ENCODE data around the gene TRPC4AP.

The TRPC4AP gene

DNA sequence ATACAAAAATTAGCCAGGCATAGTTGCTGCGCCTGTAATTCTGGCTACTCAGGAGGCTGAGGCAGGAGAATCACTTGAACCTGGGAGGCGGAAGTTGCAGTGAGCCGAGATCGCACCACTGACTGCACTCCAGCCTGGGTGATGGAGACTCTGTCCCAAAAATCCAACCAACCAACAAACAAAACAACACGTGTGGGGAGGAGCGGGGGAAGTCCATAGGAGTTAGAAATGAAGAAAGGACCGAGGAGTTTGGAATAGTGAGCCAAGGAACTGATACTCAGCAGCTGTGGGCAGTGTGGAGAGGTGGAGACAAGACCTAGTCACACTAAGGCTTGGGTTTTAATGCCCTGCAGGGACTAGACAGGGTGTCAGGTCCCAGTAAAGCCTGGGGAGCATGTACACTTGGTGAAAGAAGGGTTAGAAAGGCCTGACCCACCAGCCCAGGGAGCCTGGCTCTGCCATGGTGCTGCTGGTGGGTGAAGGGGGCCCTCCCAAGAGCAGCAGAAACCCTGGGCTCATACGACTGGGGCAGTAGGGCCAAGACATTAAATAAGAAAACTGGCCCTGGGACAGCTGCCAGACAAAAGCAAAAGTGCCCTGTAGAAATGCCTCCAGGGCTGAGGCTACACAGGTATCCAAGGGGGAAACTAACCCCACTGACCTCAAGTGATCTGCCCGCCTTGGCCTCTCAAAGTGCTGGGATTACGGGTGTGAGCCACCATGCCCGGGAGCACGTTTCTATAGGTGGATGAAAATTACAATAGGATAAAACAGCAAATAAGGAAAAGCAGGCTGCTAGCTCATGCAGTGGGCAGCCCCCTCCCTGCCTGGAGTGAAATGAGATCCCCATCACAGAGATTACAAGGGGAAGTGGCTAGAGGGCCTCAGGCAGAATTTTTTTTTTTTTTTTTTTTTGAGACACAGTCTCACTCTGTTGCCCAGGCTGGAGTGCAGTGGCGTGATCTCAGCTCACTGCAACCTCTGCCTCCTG lies 78.9 kb downstream of the TRPC4AP start:
- DNase-seq, result no peak

DNA sequence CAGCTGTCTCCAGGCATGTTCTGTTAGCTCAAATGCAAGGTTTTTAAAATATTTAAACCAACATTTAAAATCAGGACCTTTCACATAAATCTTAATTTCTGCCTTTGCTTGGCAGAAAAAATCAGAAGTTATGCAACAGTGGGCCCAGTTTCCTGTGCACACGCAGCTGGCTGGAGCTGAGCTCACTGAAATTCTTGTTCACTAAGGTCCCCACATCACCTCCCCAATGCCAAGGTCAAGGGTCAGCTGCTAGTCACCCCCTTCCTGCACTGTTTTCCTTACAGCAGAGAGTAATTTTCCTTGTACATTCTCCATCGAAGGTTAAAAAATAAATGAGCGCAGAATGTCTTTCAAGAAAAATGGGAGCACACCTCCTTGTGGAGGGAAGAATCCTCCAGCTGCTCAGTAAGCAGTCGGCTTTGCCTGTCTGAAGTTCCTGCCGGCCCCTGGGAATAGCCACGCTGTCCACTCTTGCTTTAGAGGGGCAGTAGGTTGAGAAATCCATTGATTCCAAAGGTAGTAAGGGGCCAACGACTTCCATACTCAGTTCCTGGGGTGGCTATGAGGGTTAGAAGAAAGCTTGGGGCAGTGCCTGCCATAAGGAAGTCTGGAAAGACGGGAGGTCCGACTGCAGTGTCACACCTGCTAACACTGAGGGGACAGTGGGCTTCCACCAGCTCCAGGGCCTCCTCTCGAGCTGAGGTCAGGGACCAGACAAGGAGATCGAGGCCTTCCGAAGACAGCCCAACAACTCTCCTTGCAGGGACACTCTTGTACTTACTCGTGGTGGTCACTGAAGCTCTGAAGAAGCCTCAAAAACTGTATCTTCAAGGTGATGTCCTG lies 80.2 kb downstream of the TRPC4AP start:
- DNase-seq, result no peak

DNA sequence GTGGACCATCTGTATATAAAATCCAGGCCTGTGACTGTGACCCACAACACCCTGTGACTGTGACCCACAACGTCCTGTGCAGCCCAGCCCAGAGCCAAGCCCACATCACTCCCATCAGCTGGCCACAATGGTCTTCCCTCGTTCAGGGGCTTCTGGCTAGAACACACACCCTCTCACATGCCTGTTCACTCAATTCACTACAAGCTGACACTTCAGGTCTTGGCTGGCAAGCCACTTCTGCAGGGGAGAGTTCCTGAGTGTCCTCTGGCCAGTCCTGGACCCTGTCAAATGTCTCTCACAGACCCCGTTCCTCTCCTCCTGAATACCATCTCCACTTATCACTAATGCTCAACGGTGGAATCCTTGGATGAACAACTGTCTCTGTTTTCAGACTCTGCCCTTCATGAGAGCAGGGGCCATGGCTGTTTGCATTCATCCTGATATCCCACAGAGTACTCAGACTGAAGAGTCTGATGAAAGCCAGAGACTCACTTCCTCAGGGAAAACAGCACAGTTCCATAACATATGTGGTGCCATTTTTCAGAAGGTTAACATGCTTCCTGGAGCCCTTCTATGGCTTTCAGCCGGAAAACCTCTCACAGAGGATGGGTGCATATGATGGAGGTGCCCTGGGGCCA lies 80.9 kb downstream of the TRPC4AP start:
- DNase-seq, result no peak

- no peak for DNase-seq
These were observed 82.0 kb downstream of the TRPC4AP start for GRCh38 chr20:35010405-35011192.

DNA sequence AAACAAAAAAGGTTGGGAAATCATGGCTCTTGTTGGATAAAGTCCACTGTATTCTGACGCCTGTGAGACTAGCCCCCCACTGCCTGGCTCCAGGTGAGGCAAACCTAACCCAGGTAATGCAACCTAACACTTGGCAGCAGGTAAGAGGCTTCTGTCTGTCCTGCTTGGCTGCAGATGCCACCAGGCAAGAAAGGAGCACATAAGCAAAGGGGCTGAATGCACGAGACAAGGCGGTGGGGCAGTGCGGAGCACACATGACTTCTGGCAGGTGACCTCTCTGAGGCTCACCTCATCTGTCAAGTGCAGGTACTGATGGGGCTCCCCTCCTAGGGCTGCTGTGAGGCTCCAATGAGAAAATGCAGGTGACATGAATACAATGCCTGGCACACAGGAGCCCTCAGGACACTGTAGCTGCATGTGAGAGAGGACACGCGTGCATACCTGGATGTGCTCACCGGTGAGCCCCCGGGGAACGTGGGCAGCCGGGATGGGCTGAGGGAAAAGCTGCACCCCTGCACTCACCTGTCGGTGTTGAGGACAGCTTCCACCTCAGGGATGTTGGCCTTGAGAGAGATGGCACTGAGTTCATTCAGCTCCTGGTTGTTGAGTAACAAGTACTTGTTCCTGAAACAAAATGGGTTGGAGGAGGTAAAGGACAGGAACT lies 82.8 kb downstream of the TRPC4AP start:
- no peak for DNase-seq

DNA sequence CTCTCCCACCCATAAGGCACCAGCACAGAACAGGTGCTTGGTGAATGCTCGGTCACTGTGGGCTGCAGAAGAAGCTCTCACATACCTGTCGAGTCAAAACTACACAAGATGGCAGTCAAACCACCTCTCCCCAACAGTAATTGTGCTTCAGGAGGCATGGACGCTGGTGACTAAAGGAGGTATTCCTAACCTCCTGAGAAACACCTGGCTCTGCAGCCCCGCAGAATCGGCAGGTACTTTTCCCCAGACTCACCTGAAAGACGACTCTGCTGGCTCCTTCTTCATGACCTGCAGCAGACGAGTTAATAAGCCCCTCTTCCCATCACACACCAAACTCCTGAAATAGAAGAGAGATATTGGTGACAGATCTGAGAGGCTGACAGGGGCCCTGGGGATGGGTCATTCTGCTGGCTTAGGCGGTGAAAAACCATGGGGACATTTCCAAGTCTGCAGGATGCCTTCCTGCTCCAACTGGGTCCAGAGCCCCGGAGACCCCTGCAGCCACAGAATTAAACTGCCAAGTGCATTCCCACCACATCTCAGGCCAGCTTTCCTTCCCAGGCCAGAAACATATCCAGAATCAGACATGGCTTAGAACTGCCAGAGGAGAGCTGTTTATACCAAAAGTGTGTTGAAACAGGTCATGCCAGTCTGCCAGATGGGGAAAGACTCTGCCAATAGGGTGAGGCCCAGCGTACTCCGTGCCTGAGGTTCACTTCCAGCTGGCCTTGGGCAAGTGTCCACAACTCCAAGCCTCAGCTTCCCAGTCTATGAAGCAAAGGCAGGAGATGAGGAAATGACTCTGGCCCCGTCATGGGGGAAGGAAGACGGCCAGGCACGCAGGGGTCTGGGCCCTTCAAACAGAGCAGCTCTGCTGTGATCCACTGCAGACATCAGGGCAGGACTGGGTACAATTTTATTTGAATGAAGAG lies 83.9 kb downstream of the TRPC4AP start:
- no peak for DNase-seq

DNA sequence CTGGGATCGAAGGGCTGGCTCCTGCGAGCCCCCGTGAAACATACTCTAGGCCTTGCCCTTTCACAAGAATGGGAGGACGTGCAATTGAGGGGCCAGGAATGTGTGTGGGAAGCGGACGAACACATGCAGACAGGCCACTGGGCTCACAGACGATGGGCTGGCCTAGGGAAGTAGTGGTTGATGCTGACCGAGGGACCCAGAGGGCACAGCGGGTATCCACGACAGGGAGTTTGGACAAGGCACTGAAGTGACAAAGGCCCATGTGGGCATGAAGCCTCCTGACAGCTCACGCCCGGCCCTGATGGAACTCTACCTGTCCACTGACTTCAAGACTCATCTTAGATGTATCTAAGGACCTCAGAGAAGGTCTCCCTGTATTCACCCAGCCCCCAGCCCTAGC lies 84.7 kb downstream of the TRPC4AP start:
- DNase-seq, result no peak

- DNase-seq, result no peak
These were observed 85.2 kb downstream of the TRPC4AP start for GRCh38 chr20:35007413-35007812.

DNA sequence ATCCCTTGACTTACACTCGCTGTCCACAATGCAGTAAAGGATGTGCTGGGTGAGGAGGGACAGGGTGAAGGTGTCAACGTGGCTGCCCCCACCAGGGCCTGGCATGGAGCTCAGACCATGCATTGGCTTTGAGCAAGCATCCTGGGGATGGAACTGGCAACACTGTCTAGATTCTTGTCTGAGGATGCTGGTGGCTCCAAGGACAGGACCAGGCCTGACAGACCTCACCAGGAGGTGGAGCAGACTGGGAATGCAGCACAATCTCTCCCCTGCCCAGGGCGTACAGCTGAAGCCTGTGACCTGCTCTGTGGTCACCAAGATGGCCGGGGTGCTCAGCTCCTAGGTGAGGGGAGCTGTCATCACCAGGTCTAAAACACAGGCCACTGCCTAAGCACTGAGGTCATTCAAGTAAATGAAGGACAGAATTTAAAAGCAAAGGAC lies 86.1 kb downstream of the TRPC4AP start:
- no peak for DNase-seq

DNA sequence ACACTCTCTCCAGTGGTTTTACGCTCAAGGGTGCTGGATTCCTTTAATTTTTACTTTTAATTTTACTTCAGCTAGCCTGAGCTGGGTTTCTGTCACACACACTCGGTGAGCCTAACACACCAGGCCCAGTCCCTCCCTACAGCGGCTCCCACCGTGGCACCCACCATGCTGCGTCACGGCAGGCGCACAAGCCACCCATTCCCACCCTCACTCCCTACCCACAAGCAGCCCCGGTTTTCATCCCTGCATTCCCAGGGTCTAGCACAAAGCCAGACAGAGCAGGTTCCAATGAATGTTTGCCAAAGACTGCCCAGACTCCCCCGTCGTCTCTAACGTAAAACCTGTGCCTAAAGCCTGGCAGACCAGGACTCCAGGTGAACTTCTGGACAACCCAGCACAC lies 86.6 kb downstream of the TRPC4AP start:
- DNase-seq, result no peak

- DNase-seq, result no peak
These were observed 87.1 kb downstream of the TRPC4AP start for GRCh38 chr20:35005463-35005961.

DNA sequence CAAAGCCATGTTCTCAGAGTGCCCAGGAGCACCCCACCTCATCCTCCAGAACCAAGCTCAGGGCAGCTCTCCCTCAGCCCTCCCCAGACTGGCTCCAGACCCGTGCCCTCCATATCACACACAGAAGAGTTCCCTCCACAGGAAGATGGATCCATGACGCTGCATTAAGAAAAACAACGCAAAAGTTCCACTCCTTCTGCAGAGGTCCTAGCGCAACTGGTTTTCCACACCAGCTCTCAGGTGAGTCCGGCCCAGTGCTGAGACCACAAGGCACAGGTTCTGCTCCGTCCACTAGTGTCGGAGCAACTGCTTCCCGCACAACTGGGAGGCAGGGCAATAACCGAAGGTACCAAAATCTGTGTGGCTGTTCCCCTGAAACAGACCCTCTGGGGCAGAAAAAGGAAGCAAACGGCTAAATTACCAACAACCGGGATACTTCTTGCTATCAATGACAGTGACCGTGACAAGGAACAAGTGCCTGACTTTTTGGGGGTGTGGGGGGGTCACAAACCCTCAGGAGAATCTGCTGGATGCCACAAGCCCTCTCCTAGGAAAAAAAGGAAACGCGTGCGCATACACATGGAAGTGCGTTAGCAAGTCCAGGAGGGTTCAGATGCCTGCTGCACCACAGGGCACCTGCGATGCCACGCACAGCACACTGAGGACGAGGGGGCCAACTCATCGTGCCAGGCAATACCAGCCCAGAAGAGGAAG lies 87.7 kb downstream of the TRPC4AP start:
- DNase-seq, result no peak

DNA sequence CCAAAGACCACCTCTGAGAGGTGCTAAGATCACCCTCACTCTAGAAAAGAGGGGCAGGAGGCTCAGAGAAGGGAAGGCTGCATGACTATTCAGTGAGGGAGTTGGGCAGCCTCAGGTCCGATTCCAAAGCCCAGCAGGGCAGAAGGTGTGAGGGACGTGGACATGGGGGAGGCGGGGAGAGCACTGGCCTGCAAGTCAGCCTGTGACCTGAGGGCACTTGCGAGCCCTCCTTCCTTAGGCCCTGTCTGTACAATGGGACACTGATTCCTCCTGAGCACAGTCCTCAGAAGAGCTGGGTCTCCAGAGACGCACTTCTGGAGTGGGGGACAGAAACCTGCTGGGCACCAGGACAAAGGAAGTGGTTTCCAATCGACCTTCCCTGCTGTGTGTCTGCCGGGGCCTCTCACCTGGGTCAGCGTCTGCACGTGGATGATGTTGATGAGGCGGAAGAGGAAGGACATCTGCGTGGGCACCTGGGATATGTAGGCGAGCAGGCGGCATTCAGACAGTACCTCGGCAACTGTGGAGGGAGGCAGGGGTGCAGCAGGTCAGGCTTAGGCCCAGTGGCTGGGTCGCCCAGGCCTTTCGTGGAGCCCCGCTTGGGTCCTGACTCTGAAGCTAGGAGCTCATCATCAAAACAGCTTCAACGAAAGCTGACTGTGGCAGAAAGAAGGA lies 88.4 kb downstream of the TRPC4AP start:
- DNase-seq, result no peak

DNA sequence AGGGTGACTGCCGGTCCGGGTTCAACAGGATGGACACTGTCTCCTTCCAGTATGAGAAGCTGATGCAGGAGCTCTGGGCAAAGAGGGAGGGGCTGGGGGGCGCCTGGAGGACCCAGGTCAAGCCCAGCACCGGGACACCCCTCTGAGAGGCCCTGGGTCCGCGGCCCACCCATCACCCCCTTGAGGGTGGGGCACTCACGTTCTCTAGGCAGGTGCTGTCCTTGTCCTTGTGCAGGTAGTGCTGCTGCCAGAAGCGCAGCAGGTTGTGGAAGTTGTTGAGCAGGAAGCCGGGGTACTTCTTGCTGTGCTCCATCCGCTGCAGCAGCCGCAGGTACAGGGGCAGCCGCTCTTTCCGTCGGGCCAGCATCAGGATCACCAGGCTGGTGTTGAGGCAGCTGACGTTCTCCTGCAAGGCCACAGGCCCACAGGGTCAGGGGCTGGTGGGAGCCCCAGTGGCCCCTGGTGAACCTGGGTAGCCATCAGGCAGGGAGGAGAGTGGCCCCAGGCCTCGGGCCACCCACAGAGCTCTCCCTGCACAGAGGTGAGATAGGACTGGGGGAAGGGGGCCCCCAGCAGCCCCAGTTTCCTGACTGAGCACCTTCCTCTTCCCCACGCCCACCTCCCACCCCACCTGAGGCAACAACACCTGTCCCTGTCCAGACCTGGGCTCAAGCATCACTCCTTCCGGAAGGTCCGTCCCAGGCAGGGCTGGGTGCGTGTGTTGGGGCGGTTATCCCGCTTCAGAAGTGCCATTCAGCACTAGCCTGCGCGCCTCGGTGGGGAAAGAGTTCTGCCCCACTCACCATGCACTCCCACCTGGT lies 89.2 kb downstream of the TRPC4AP start:
- DNase-seq, result no peak

- no peak for DNase-seq
These were observed 90.0 kb downstream of the TRPC4AP start for GRCh38 chr20:35002426-35003210.

- no peak for DNase-seq
These were observed 90.8 kb downstream of the TRPC4AP start for GRCh38 chr20:35001596-35002362.
